Endometrial microvascular endothelial cells (primary cell): ENCODE measurements around the gene AUTS2. TPM values are rescaled to one million over a fixed set of nuclear protein-coding genes. Genes with fewer than 3 reads are reported as not detected.

Experiments used
- in situ Hi-C: cut with HindIII; loops from 2 replicates; pipeline ENCODE4 v1.10.0; 2017; ENCODE audit warnings: low sequenced_read_pairs, low pct_unique_long_range_greater_than_20kb; ENCODE audit errors: inconsistent ontology term
- total RNA-seq: library from RNA; depleted of rRNA; stranded (reverse); fragments of >200 nt; gene quantifications from one replicate; pipeline ENCODE4 v1.2.3, GENCODE V29; 2015; ENCODE audit errors: inconsistent ontology term

The AUTS2 gene
- total RNA-seq, 1 donor from 2014 or later = 0.09 TPM

DNA sequence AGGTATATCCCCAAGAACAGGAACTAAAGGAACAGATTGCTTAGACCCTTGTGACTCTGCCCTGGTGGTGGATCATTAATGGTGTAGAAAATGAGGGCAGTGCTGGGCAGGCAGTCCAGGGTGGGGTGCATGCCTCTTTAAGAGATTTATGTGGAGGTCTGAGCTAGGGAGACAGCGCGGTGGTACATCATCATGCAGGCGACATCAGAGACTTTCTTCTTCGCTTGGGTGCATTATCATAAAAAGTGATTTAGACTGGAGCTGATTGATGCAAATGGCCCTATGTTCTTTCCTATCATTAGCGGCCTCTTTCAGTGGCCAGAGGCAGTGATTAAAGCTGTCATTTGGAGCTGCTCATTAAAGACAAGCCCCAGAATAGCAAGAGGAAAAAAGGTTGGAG is 1014.5 kb downstream of the AUTS2 start:
- in situ Hi-C loops = no loop called here

DNA sequence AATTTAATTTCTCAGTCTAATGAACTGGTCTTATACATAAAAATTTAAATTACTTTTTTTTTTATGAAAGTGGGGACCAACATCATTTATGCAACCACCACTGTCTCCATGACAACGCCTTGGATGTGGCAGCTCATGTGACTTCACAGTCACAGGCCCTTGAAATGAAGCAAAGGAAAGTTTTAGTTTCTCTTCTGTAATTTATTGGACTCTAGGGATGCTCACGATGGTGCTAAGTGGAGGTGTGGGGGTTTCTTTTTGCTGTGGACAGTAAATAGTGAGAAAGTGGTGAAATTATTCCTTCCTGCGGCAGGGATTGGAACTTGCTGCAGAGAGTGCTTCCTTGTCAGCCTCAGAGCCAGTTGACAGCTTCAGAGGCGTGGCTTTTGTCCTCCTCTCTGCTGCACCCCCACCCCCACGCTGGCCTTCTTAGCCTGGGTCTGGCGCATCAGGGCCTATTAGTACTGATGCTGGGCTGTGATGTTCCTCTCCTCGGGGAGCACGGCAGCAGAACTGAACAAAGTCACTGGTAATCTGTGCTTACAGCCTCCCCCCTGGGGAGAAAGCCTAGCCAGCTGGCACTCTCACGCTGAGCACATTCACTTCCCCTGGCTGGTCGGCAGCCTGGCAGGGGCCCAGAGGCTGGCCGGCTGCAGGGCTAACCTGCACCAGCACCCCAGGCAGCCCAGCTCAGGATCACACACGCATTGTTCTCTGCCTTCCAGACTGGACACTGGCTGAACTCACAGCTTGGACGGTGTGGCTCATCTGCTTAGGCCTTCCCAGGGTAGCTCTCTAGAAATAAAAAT is 1016.2 kb downstream of the AUTS2 start:
- in situ Hi-C loops = no loop called here

DNA sequence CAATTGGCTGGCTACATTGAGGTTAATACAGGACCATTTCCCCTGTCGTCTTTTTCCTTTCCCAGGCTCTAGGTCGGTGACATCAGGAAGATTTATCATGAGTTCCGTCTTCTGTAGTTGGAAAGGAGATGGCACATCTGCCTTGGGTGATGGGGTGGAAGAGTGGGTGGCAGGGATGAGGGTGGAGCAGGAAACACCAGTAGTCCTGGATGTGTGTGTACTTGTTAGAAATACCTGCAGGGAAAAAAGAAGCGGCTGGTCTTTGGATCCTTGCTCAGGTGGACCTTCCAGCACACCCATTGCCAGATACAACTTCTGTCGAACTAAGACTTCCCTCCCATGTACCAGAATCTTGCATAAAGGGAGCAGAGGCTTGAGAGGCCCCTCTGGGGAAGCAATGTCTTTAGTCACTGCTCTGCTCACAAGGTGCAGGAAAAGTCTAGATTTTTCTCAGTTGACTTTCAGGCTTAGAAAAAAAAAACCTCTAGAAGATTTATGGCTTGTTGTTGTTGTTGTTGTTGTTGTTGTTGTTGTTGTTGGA is 1016.9 kb downstream of the AUTS2 start:
- in situ Hi-C loops = no loop called here

DNA sequence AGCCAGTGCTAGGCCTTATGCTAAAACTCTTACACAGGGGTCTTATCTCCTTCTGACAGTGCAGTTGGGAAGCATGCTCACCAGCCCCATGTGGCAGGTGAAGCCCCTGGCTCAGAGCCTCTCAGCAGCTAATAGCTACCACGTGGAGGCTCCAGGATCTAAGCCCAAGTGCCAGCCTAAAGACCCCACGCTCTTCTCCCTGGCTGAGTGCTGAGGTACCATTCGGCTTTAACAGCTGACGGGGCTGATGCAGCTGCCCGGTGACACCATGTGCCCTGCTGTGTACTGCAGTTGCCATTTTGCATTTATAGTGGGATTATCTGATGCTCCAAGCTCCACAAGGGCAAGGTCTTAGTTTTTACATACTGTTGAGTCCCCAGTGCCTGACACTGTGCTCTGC is 1017.9 kb downstream of the AUTS2 start:
- in situ Hi-C loops = no loop called here

DNA sequence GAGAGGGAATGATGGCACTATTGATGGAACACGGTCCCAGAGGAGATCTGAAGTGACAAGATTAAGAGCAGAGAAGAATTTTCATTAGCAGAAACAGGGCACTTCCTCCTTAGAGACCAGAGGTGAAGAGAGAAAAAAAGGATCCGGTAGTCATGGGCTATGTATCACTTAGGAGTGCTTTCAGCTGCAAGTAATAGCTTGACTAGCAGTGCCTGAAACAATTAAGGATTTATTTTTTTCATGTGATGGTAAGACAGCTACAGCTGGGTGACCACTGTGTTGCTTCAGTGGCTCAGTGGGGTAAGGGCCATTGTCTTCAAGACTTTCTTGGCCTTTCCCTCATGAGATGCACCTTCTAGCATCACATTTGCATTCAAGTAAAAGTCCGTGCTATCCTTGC is 1018.5 kb downstream of the AUTS2 start:
- in situ Hi-C loops = no loop called here

DNA sequence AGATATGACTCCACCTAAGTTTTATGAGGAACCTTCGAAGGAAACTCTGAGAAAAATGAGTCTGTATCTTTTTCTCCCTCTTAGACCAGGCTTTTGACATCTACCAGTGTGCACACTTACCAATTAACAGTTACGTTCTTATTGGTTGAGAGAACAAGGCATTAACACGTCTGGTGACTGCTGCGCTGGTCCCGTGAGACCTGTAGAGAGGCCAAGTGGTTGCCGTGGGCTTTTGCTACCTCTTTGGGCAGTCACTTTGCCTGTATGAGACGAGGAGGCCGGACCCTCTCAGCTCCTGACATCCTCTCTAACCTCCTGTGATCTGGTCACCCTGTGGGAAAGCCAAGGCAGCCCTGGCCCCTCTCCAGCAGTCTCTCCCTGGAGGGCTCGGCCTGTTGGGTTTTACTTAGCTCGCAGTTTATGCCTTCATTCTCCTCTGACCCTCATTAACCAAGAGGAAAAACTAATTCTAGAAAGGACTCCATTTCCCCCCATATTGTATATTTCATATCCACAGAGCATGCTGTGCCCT is 1019.8 kb downstream of the AUTS2 start:
- in situ Hi-C loops = no loop called here

DNA sequence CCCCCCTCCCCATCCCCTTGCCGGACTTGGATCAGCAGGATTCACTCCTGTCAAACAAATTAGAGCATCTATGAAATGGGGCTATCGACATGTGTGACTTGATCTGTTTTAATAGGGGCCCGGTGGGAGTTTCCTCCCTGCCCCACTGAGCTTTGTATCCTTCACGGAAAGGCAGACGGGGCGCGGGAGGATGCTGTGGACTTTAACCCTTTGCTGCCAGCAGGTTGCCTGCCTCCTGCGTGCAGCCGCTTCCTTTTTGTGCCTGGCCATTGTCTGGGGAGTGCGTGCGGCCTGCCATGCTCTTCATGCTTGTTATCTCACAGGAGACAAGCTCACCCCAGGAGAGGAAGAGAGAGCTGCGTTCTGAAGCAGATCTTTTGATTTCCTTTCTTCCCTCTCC is 1020.9 kb downstream of the AUTS2 start:
- in situ Hi-C loops = no loop called here

DNA sequence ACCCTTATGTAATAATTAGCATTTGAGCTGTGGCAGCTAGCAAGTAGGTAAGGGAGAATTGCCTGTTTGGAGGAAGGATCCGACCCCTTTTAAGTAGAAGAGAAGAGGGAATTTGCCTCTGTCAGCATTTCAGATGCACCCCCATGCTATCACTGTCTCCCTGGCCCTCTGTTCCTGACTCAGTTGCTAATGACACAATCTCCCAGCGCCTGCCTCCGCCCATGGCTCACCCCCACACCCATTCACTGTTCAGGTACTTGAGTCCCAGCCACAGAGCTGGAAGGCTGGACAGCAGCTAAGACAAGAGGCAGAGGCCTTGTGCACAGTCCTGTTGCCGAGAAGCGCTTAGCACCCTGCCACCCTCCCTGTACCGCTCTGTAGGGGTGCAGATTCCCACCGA is 1021.4 kb downstream of the AUTS2 start:
- in situ Hi-C loops = no loop called here

DNA sequence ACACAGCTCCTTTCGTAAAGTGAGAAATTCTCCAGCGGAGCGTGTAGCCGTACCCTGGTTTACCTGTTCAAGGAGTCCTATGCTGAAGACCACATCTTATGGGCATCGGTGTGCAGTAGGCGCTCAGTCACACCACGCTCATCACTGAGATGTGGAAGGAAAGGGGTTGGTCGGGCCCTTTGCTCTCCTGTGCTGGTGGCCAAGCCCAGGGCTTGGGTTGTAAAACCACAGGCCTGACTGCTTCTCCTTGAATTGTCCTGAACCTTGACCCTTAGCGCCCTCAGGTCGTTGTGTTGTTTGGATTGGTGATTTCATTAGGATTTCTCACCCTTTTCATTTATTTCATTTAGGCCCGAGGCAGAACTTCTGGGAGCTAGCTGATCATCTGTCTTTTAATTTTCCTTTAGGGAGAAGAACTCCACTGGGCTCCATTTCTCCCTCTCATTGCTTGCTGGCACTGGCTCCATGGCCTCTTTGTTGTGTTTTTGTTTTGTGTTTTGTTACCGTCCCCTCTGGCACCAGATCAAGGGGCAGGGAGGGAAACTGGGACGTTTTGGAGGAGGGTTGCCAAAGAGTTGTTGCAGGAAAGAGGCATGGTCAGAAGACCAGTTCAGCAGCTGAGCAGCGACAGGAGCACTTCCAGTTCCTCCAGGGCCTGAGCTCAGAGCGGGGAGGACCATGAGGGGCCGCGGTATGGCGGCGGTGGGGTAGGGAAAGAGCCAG is 1022.2 kb downstream of the AUTS2 start:
- in situ Hi-C loops = no loop called here

DNA sequence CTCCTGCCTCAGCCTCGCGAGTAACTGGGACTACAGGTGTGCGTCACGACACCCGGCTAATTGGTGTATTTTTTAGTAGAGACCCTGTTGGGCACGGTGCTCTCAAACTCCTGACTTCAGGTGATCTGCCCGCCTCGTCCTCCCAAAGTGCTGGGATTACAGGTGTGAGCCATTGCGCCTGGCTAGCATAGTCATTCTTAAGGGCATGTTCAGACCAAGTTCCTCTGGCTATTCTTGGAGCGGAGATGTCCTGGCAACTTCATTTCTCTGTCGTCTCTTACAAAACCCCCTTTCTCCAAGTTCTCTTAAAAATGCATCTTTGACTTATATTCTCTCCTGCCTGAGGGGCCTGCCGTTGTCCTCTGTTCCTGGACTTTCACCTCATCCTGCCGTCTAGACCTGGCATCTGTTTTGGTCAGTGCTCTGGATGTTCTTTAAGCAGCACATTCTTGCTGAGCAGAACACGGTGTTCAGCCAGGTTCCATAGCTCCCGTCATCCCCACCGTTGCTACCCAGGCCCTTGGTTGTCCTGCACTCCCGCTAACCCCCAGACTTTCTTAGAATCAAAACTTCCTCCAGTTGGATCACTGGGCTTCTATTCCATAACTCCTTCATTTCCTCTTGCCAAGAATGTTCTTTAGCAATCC is 1023.8 kb downstream of the AUTS2 start:
- in situ Hi-C loops = no loop called here

DNA sequence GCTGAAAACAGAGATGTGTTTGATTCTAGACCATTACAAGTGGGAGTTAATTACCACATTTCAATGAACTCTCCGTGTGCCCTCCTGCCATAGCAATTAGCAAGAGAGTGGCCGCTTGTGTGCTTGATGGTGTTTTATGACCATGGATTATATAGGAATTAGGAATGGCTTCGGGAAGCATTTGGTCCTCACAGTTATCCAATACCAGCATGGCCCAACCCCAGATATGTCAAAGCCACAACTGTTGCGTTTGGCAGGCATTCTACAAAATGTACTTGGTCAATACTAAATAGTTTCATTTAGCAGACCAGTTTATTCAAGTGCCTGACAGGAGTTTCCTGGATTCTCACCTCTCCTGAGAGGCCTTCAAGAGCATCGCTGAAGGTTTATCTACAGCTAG is 1024.7 kb downstream of the AUTS2 start:
- in situ Hi-C loops = no loop called here

DNA sequence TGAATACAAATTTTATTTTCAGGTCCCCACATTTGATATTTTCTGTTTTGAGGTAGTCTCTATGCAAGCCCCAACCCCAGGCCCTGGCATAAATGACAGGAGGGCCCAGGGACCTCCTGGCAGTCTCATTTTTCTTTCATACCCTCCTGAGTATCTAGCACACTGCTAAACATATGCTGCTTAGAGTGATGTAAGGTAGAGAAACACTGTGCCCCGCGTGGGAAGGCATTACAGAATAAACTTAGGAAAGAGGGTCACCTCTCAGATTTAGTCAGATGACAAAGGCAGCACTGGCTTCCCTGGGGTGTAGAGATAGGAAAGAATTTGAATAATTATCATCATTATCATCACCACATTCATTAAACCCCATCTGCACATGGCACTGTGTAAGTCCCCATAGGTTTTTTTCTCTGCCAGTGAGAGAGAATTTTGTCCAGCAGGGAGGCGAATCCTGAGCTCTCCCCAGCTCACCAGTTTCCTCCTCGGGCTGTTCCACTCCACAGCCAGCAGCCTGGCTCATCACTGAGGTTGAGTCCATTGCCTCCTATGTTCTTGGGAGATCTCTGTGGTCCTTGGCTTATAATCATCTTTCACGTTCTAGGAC is 1026.3 kb downstream of the AUTS2 start:
- in situ Hi-C loops = no loop called here

DNA sequence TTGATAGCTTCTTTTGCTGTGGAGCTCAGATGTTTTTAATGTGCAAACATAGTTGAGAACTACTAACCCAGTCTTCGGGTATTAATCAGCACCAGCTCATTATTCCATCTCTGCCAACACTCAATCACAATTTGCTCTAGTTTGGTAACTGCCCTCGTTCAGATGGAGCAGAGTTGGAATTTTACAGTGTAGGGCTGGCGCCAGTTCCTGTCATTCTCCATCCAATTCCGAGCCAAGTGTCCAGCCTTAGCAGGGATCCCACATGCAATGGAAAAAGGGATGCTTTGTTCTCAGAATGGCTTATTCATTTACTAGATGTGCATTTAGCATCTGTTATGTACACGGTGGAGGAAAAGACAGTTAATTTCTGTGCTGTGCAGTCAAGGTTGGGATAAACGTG is 1029.2 kb downstream of the AUTS2 start:
- in situ Hi-C loops = no loop called here

DNA sequence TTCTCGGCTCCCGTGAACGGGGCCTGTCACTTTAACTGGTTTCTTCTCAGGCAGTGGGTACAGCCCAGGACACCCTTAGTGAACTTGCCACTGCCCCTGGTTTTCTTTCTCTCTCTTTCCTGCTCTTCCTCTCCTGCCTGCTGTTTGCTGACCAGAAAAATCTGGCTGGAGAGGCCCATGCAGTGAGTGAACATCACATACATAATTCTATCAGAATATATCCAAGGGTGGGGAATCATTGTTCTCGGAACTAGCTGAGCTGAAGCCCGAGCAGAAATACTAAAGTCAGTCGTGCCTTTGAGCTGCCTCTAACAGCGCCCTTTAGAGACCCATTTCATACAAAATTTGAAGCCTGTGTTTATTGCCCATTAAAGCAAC is 1032.2 kb downstream of the AUTS2 start:
- in situ Hi-C loops = no loop called here

DNA sequence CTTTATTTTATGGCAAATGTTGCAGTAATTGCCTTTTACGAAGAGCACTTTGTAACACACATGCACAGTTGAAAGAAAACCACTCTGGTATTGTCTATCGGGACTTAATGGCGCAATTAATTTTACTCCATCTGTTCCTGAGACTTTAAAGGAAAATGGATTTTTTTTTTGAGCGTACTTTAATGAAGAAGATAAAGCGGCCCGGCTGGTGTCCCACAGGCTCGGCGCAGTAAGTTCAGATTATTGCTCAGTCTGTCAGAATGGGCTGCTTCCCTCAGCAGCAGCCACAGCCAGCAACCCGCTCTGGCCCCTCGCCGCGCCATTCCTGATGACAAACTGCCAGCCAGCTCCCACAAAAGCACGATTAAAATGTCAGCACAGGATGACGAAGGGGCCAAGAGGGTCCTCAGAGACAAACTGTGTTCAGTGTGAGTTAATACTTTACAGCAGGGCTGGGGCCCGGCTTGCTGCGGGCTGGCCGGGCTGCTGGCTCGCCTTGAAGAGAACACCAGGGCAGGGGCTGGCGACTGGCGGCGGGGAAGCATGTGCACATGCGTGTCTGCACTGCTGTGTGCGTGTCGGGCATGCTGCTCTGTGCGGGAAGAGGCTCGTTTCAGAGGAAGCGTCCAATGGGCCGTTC is 1032.7 kb downstream of the AUTS2 start:
- in situ Hi-C loops = no loop called here

DNA sequence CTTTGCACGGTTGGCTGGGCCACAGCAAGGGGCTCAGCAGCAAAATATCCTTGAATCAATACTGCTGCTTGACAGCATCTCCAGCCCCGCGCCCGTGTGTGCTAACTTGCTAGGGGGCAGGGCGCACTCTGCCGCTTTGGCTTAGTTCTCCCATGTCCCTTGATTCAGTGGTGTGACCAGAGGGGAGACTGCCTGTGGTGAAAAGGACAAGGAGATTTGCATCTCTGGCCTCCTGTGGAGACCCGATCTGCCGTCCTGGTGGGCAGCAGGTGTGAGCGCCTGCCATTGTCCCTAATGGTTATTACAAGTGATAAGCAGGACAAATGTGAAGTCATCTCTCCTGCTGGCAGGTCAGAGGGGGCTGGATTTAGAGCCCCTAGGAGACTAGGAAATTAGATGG is 1033.4 kb downstream of the AUTS2 start:
- in situ Hi-C loops = no loop called here

DNA sequence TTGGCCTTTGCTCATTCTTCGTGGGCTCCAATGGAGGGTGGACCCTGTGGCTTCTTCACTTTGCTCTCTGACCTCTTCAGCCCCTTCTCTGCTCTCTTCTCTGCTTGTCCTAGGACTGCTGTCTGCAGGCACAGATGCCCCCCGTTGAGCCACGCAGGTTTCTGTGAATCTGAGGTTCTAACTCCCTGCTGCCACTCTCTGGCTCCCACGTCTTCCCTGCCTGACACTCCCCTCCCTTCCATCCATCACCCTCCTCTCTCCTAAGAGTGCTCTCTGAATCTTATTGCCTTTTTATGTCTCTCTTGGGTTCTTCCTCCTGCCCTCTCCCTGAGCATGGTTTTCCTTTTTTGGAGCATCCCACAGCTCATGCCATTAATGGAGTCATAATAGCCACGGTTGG is 1034.1 kb downstream of the AUTS2 start:
- in situ Hi-C loops = no loop called here

DNA sequence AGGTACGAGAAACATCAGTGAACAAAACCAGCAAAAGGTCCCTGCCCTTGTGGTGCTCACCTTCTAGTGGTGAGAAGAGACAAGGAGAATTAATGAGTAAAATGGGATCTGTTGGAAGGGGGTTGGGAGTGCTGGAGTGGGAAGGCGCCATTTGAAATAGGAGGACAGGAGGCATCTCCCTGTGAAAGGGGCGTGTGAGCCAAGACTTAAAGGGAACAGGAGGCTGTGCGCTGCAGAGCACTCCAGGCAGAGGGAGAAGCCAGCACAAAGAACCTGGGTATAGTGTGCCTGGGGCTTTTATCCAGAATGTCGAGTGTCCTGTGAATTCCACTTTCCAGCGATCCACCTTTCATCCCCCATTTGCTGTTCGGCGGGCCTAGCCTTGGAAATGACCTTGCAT is 1035.8 kb downstream of the AUTS2 start:
- in situ Hi-C loops = no loop called here

DNA sequence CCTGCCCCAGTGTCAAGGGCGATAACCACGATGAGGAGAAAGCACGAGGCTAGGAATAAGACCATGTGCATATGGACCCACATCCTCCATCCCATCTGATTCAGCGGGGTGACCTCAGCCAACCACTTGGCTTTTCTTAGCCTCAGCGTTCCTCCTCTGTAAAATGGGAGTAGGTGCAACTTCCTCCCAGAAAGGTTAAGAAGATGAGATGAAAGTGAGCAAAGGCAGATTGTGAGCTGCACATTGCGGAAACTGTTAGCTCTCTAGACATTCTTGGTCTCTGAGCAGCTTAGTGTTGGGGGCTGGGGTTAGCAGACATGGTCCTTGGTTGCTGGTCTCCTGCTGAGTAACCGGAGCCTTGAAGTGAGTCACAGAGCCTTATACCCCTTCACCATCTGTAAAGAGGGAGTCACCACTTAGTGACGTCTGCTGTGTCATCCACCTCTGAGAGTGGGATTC is 1036.4 kb downstream of the AUTS2 start:
- in situ Hi-C loops = no loop called here
